C4-2B (cell line): ENCODE measurements around the gene MTG2.

Experiments
- ZFX ChIP-seq: fragments of 450-650 bp; IDR thresholded peaks from 2 replicates; pipeline ENCODE4 v1.6.1; 2017
- TF ChIP-seq, protein P1 (sequence below): fragments of 450-650 bp; conservative IDR thresholded peaks from 2 replicates; pipeline ENCODE4 v1.5.1; 2017; ENCODE audit warnings: mild to moderate bottlenecking

GRCh38 chr20:62179162-62179504 lies 3.7 kb upstream of the MTG2 start:
- TF ChIP-seq, protein P1, sequence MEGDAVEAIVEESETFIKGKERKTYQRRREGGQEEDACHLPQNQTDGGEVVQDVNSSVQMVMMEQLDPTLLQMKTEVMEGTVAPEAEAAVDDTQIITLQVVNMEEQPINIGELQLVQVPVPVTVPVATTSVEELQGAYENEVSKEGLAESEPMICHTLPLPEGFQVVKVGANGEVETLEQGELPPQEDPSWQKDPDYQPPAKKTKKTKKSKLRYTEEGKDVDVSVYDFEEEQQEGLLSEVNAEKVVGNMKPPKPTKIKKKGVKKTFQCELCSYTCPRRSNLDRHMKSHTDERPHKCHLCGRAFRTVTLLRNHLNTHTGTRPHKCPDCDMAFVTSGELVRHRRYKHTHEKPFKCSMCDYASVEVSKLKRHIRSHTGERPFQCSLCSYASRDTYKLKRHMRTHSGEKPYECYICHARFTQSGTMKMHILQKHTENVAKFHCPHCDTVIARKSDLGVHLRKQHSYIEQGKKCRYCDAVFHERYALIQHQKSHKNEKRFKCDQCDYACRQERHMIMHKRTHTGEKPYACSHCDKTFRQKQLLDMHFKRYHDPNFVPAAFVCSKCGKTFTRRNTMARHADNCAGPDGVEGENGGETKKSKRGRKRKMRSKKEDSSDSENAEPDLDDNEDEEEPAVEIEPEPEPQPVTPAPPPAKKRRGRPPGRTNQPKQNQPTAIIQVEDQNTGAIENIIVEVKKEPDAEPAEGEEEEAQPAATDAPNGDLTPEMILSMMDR: no peak
- TF ChIP-seq ZFX: no peak
